CD14-positive monocyte (primary cell): ENCODE results near the gene CACNB1. TPM values are rescaled to one million over a fixed set of nuclear protein-coding genes. Genes with fewer than 3 reads are reported as not detected.

Experiments used
- DNase-seq, 3 donors: peaks; one replicate each; pipeline ENCODE4 v3.0.0-alpha.2; 2011 to 2022
- H2AFZ ChIP-seq: 2 replicates; pipeline ENCODE4 v1.6.0; 2012; ENCODE audit warnings: mild to moderate bottlenecking, low read depth, low read length, inconsistent platforms; ENCODE audit not compliant: insufficient read depth, poor library complexity, severe bottlenecking
- H3K27ac ChIP-seq, 2 donors: 1 replicate in 1 of 2; 2 replicates in 1 of 2; pipeline ENCODE4 v1.5.1; 2012 to 2013; ENCODE audit warnings: low read length in 2 of 2, control low read depth in 1 of 2, inconsistent platforms in 1 of 2, low read depth in 1 of 2, mild to moderate bottlenecking in 1 of 2
- H3K27me3 ChIP-seq, 2 donors: one replicate each; pipeline versions ENCODE4 v1.6.0 to v1.6.1; 2011 to 2013; ENCODE audit warnings: low read length in 2 of 2; ENCODE audit not compliant: control insufficient read depth in 2 of 2, insufficient read depth in 2 of 2
- H3K36me3 ChIP-seq, 2 donors: replicated peaks in 1 of 2; 1 replicate in 1 of 2; 2 replicates in 1 of 2; pipeline versions ENCODE4 v1.5.1 to v1.6.1; 2012 to 2013; ENCODE audit warnings: low read length in 2 of 2, control low read depth in 1 of 2, inconsistent platforms in 1 of 2, mild to moderate bottlenecking in 1 of 2; ENCODE audit not compliant: insufficient read depth in 2 of 2, control insufficient read depth in 1 of 2
- H3K4me1 ChIP-seq, 2 donors: 1 replicate in 1 of 2; 2 replicates in 1 of 2; pipeline versions ENCODE4 v1.5.1 to v1.6.1; 2012 to 2013; ENCODE audit warnings: low read length in 2 of 2, control low read depth in 1 of 2, inconsistent platforms in 1 of 2, mild to moderate bottlenecking in 1 of 2, moderate library complexity in 1 of 2; ENCODE audit not compliant: insufficient read depth in 2 of 2, control insufficient read depth in 1 of 2
- H3K4me2 ChIP-seq: replicated peaks from 2 replicates; pipeline ENCODE3; 2012; ENCODE audit warnings: low read length, moderate library complexity, mild to moderate bottlenecking; ENCODE audit not compliant: poor library complexity, severe bottlenecking; ENCODE audit errors: extremely low read depth
- H3K4me3 ChIP-seq, 3 experiments: fragments of 200-600 bp in 1 of 3; sonication (generic) in 1 of 3; replicated peaks in 1 of 3; 1 replicate in 2 of 3; 2 replicates in 1 of 3; pipeline ENCODE4 v1.5.1; 2011 to 2013; ENCODE audit warnings: low read length in 3 of 3, mild to moderate bottlenecking in 3 of 3, control low read depth in 2 of 3, low read depth in 2 of 3, inconsistent platforms in 1 of 3, moderate library complexity in 1 of 3
- H3K79me2 ChIP-seq: 2 replicates; pipeline ENCODE4 v1.6.0; 2012; ENCODE audit warnings: mild to moderate bottlenecking, control low read depth, inconsistent platforms, low read length, moderate library complexity; ENCODE audit not compliant: insufficient read depth
- H3K9ac ChIP-seq: 2 replicates; pipeline ENCODE4 v1.6.0; 2017; ENCODE audit warnings: low read length, mild to moderate bottlenecking; ENCODE audit not compliant: insufficient read depth, poor library complexity, severe bottlenecking
- H3K9me3 ChIP-seq, 2 donors: replicated peaks in 1 of 2; 1 replicate in 1 of 2; 2 replicates in 1 of 2; pipeline versions ENCODE4 v1.5.1 to v1.6.1; 2012 to 2013; ENCODE audit warnings: low read length in 2 of 2, control low read depth in 1 of 2; ENCODE audit not compliant: control insufficient read depth in 1 of 2, insufficient read depth in 1 of 2
- H4K20me1 ChIP-seq: 2 replicates; pipeline ENCODE4 v1.6.0; 2012; ENCODE audit warnings: mild to moderate bottlenecking, low read length, control low read depth, moderate library complexity; ENCODE audit not compliant: insufficient read depth
- H3K27ac Mint-ChIP-seq, 7 donors: one replicate each; pipeline ENCODE4 v1.8.0; 2020; ENCODE audit warnings: mild to moderate bottlenecking in 7 of 7, mixed read lengths in 7 of 7, moderate library complexity in 6 of 7, inconsistent platforms in 2 of 7
- H3K27me3 Mint-ChIP-seq, 3 donors: one replicate each; pipeline ENCODE4 v1.8.0; 2021 to 2022; ENCODE audit warnings: low read depth in 3 of 3, mild to moderate bottlenecking in 3 of 3, mixed read lengths in 3 of 3, moderate library complexity in 3 of 3, inconsistent platforms in 1 of 3
- H3K36me3 Mint-ChIP-seq, 2 donors: one replicate each; pipeline ENCODE4 v1.8.0; 2020; ENCODE audit warnings: mixed read lengths in 2 of 2, inconsistent platforms in 1 of 2, mild to moderate bottlenecking in 1 of 2
- H3K4me1 Mint-ChIP-seq: one replicate; pipeline ENCODE4 v1.8.0; 2020; ENCODE audit warnings: mild to moderate bottlenecking, mixed read lengths
- H3K4me3 Mint-ChIP-seq, 2 donors: one replicate each; pipeline ENCODE4 v1.8.0; 2020; ENCODE audit warnings: mild to moderate bottlenecking in 2 of 2, mixed read lengths in 2 of 2, moderate library complexity in 1 of 2
- H3K9me3 Mint-ChIP-seq, 7 donors: one replicate each; pipeline ENCODE4 v1.8.0; 2020 to 2022; ENCODE audit warnings: mixed read lengths in 7 of 7, mild to moderate bottlenecking in 6 of 7, moderate library complexity in 6 of 7, inconsistent platforms in 2 of 7
- WGBS: methylation state at CpG from one replicate; pipeline ENCODE4 v1.1.5; 2013; ENCODE audit warnings: missing lambda C conversion rate; ENCODE audit not compliant: insufficient coverage; 5-methylcytosine and 5-hydroxymethylcytosine counted together
- intact Hi-C, 2 donors: fragments of 100-400 bp; cut with micrococcal nuclease; formaldehyde crosslinking; loops; one replicate each; pipeline versions ENCODE4 v1.15.0 to v1.15.1; 2023
- polyA plus RNA-seq, 3 donors: library from polyadenylated mRNA; depleted of rRNA in 1 of 3; unstranded in 2 of 3; stranded (reverse) in 1 of 3; fragments of 300-500 nt in 2 of 3; fragments of >200 nt in 1 of 3; fragmentation: Illumina TruSeq in 2 of 3; gene quantifications; 1 replicate in 2 of 3; 2 replicates in 1 of 3; pipeline ENCODE4 v1.2.3, GENCODE V29; 2012 to 2021
- TF ChIP-seq, protein P1 (sequence below): fragments of 200-600 bp; IDR thresholded peaks from one replicate; pipeline ENCODE4 v1.8.0; 2022; ENCODE audit warnings: antibody characterized with exemption, mild to moderate bottlenecking

CACNB1 gene
- polyA plus RNA-seq, 3 donors = 0.13 to 22.1 (median 0.31) TPM

DNA sequence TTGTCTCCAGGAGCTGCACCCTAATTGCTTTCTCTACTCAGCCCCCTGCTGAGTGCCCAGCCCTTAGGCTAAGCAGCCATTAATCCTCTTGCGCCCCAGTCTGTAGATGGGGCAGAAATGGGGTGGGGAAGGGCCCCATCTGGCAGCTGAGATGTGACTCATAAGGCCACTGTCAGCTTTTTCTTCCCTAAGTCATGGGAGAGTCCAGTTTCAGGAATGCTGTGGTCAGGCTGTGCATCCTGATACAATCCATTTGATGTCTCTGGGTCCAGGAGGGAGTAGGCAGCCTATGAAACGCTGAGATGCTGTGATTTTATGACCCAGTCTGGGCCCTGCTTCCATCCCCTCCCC lies 58.3 kb downstream of the CACNB1 start:
- Mint-ChIP-seq H3K36me3 (no peaks in the 10 kb centered on the region), H3K4me3 (no peak overlapping the region), H3K27ac (no peak overlapping the region), H3K9me3 (no peaks in the 10 kb centered on the region), H3K27me3 (peaks cover 2 to 12% (median 10%) of the 10 kb centered on the region in 3 donors), H3K4me1 (no peaks in the 10 kb centered on the region)
- H3K9ac ChIP-seq = no peak overlapping the region
- WGBS = no CpG with 5 or more reads among the region's 2 CpGs
- no peak overlapping the region for H3K4me2 ChIP-seq
- H3K4me3 ChIP-seq = no peak overlapping the region
- no peaks in the 10 kb centered on the region for H3K79me2 ChIP-seq
- TF ChIP-seq, protein P1, sequence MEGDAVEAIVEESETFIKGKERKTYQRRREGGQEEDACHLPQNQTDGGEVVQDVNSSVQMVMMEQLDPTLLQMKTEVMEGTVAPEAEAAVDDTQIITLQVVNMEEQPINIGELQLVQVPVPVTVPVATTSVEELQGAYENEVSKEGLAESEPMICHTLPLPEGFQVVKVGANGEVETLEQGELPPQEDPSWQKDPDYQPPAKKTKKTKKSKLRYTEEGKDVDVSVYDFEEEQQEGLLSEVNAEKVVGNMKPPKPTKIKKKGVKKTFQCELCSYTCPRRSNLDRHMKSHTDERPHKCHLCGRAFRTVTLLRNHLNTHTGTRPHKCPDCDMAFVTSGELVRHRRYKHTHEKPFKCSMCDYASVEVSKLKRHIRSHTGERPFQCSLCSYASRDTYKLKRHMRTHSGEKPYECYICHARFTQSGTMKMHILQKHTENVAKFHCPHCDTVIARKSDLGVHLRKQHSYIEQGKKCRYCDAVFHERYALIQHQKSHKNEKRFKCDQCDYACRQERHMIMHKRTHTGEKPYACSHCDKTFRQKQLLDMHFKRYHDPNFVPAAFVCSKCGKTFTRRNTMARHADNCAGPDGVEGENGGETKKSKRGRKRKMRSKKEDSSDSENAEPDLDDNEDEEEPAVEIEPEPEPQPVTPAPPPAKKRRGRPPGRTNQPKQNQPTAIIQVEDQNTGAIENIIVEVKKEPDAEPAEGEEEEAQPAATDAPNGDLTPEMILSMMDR = no peak
- no peaks in the 10 kb centered on the region for H3K4me1 ChIP-seq
- no peaks in the 10 kb centered on the region for H4K20me1 ChIP-seq
- intact Hi-C loops = no loop called here
- no peaks in the 10 kb centered on the region for H3K9me3 ChIP-seq
- H2AFZ ChIP-seq = no peak overlapping the region
- no peaks in the 10 kb centered on the region for H3K36me3 ChIP-seq
- DNase-seq = no peak
- no peaks in the 10 kb centered on the region for H3K27me3 ChIP-seq
- no peak overlapping the region for H3K27ac ChIP-seq

DNA sequence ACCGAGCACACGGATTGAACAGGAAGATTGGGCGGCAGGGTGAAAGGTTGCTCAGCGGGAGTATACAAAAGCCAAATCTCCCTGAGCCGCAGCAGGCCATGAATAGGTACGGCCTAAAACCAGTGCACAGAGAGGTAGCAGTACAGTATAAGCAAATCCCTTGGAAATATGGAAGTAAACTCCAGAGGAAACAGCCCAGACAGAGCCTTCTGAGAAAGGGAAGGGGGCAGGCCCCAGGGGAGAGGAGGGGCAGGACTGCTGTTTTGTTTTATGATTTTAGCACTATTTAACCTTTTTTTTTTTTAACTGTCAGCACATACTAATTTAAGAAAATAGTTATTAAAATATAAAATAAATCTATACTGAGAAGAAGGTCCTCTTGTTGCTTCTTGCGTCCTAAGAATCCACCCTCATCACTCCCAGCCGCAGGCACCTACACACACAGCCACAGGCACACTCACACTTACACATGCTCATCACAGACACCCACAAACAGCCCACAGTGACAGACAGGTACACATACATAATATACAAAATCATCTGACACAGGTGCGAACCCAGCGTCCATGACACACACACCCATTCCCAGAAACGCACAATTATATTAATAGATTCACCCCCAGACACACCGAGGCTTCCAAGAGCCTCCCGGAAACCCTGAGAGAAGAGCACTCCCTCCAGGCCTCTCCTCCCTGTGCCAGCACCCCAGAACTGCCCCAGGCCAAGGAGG lies 58.9 kb downstream of the CACNB1 start:
- H3K27ac Mint-ChIP-seq = no peak overlapping the region

More for the DNA sequence above, 58.9 kb downstream of the CACNB1 start:
- no peaks in the 10 kb centered on the region for H4K20me1 ChIP-seq
- TF ChIP-seq, protein P1 = no peak
- no peaks in the 10 kb centered on the region for H3K36me3 Mint-ChIP-seq
- H3K9ac ChIP-seq = no peak overlapping the region
- H3K36me3 ChIP-seq = no peaks in the 10 kb centered on the region
- H3K9me3 Mint-ChIP-seq = no peaks in the 10 kb centered on the region
- peaks cover 2 to 12% (median 10%) of the 10 kb centered on the region in 3 donors for H3K27me3 Mint-ChIP-seq
- H3K27me3 ChIP-seq = no peaks in the 10 kb centered on the region
- H3K9me3 ChIP-seq = no peaks in the 10 kb centered on the region
- intact Hi-C loops = no loop called here
- H3K4me2 ChIP-seq = no peak overlapping the region
- no peaks in the 10 kb centered on the region for H3K4me1 ChIP-seq
- DNase-seq = no peak
- H3K4me1 Mint-ChIP-seq = no peaks in the 10 kb centered on the region
- no peak overlapping the region for H3K4me3 ChIP-seq
- no peak overlapping the region for H3K4me3 Mint-ChIP-seq
- 97% methylated on average over 10 of the region's 13 CpGs for WGBS
- H3K79me2 ChIP-seq = no peaks in the 10 kb centered on the region
- no peak overlapping the region for H3K27ac ChIP-seq
- no peak overlapping the region for H2AFZ ChIP-seq
